Endothelial cell of umbilical vein (primary cell): ENCODE data around the gene MAP4K4. TPM values are rescaled to one million over a fixed set of nuclear protein-coding genes. Genes with fewer than 3 reads are reported as not detected.

Experiments
- BruUV-seq: library from RNA; stranded (reverse); fragments of 400-500 nt; replicated peaks from 2 replicates; lab custom pipeline; 2021; lab: Mats Ljungman, UMichigan
- CTCF ChIA-PET: fragments of 300-600, 350-600 bp; sonication (Branson Sonifier 250); formaldehyde crosslinking; loops from one replicate; lab custom pipeline; 2021; ENCODE audit warnings: antibody characterized with exemption, inconsistent platforms; lab: Charles Lee
- POLR2A ChIA-PET: fragments of 300-600, 350-600 bp; sonication (Branson Sonifier 250); formaldehyde crosslinking; loops from one replicate; lab custom pipeline; 2021; ENCODE audit warnings: antibody characterized with exemption, inconsistent platforms; lab: Charles Lee
- DNase-seq: peaks from one replicate; pipeline ENCODE4 v3.0.0-alpha.2; 2011; ENCODE audit warnings: low read depth, low spot score
- FAIRE-seq: peaks from 2 replicates; lab custom pipeline; 2011; peaks lifted over from hg19 to GRCh38; lab: Jason Lieb, UNC
- H2AFZ ChIP-seq: 2 replicates; pipeline ENCODE4 v1.6.0; 2012; ENCODE audit warnings: low read depth, low read length, control low read depth, inconsistent platforms
- H3K27ac ChIP-seq: 2 replicates; pipeline ENCODE4 v1.5.1; 2011; ENCODE audit warnings: low read depth, mild to moderate bottlenecking, control low read depth, low read length, moderate library complexity; ENCODE audit not compliant: insufficient read depth
- H3K27me3 ChIP-seq, 2 experiments: 2 replicates each; pipeline versions ENCODE4 v1.6.0 to v1.6.1; 2011; ENCODE audit warnings: low read length in 2 of 2, mixed read lengths in 1 of 2; ENCODE audit not compliant: control insufficient read depth in 2 of 2, insufficient read depth in 2 of 2
- H3K36me3 ChIP-seq, 2 experiments: 2 replicates in 1 of 2; 3 replicates in 1 of 2; pipeline ENCODE4 v1.5.1; 2011; ENCODE audit warnings: low read length in 2 of 2, mild to moderate bottlenecking in 1 of 2, moderate library complexity in 1 of 2; ENCODE audit not compliant: control insufficient read depth in 2 of 2, insufficient read depth in 2 of 2; ENCODE audit errors: extremely low read depth in 1 of 2
- H3K4me1 ChIP-seq: 3 replicates; pipeline ENCODE4 v1.5.1; 2011; ENCODE audit warnings: mild to moderate bottlenecking, low read length; ENCODE audit not compliant: control insufficient read depth, insufficient read depth; ENCODE audit errors: extremely low read depth
- H3K4me2 ChIP-seq: 2 replicates; pipeline ENCODE4 v1.6.1; 2011; ENCODE audit warnings: low read length, control low read depth, mixed read lengths; ENCODE audit not compliant: insufficient read depth
- H3K4me3 ChIP-seq, 3 experiments: fragments of 200-600 bp in 1 of 3; sonication (generic), shearing (Covaris generic) in 1 of 3; replicated peaks in 1 of 3; 2 replicates each; pipeline ENCODE4 v1.5.1; 2011 to 2016; ENCODE audit warnings: control low read depth in 3 of 3, low read length in 3 of 3, mild to moderate bottlenecking in 2 of 3, inconsistent platforms in 1 of 3, low read depth in 1 of 3, moderate library complexity in 1 of 3; ENCODE audit not compliant: insufficient read depth in 1 of 3
- H3K79me2 ChIP-seq: 2 replicates; pipeline ENCODE4 v1.6.0; 2012; ENCODE audit warnings: low read length, inconsistent platforms; ENCODE audit not compliant: control insufficient read depth, insufficient read depth
- H3K9ac ChIP-seq: replicated peaks from 2 replicates; pipeline ENCODE3; 2011; ENCODE audit warnings: low read length, control low read depth; ENCODE audit not compliant: insufficient read depth; ENCODE audit errors: extremely low read depth
- H3K9me1 ChIP-seq: replicated peaks from 3 replicates; pipeline ENCODE4 v1.6.0; 2011; ENCODE audit warnings: mild to moderate bottlenecking, low read length; ENCODE audit not compliant: control insufficient read depth, insufficient read depth; ENCODE audit errors: extremely low read depth
- H3K9me3 ChIP-seq: replicated peaks from 2 replicates; pipeline ENCODE4 v1.5.1; 2012; ENCODE audit warnings: low read length, inconsistent platforms; ENCODE audit not compliant: control insufficient read depth, insufficient read depth
- H4K20me1 ChIP-seq: replicated peaks from 2 replicates; pipeline ENCODE3; 2011; ENCODE audit warnings: mild to moderate bottlenecking, low read length; ENCODE audit not compliant: control insufficient read depth, insufficient read depth; ENCODE audit errors: extremely low read depth
- EZH2 ChIP-seq: IDR thresholded peaks from 2 replicates; pipeline ENCODE4 v1.6.1; 2012; ENCODE audit warnings: borderline replicate concordance, low read depth, mild to moderate bottlenecking, moderate library complexity, low read length, inconsistent platforms; ENCODE audit not compliant: severe bottlenecking
- FOS ChIP-seq: IDR thresholded peaks from 2 replicates; pipeline ENCODE4 v1.6.1; 2011; ENCODE audit warnings: mild to moderate bottlenecking, low read length, moderate library complexity, borderline replicate concordance; ENCODE audit not compliant: insufficient read depth
- GATA2 ChIP-seq: IDR thresholded peaks from 2 replicates; pipeline ENCODE4 v1.7.0; 2011; ENCODE audit warnings: low read depth, mild to moderate bottlenecking, moderate library complexity, mixed read lengths, low read length; ENCODE audit not compliant: insufficient read length, insufficient read depth
- JUN ChIP-seq: IDR thresholded peaks from 2 replicates; pipeline ENCODE4 v1.6.1; 2011; ENCODE audit warnings: borderline replicate concordance, low read depth; ENCODE audit not compliant: insufficient read length, insufficient read depth
- MYC ChIP-seq: IDR thresholded peaks from one replicate; pipeline ENCODE4 v1.6.1; 2011; ENCODE audit warnings: mild to moderate bottlenecking, low read depth, low read length
- POLR2A ChIP-seq: IDR thresholded peaks from 2 replicates; pipeline ENCODE4 v1.6.1; 2012; ENCODE audit warnings: low read depth, mild to moderate bottlenecking, control low read depth, low read length
- POLR2AphosphoS5 ChIP-seq: IDR thresholded peaks from 2 replicates; pipeline ENCODE4 v1.6.1; 2012; ENCODE audit warnings: low read depth, mild to moderate bottlenecking, control low read depth, low read length, moderate library complexity; ENCODE audit not compliant: insufficient read depth
- dilution Hi-C: fragments of 300-500 bp; cut with MboI; formaldehyde crosslinking; loops from one replicate; pipeline ENCODE4 v1.15.0; 2019; ENCODE audit warnings: low sequenced_read_pairs; ENCODE audit not compliant: extremely low pct_ligation_motif_present
- intact Hi-C: fragments of 100-400 bp; cut with micrococcal nuclease; formaldehyde crosslinking; loops from one replicate; pipeline ENCODE4 v1.10.0; 2022
- polyA plus RNA-seq, 4 experiments: library from polyadenylated mRNA; depleted of rRNA in 3 of 4; stranded (reverse) in 3 of 4; unstranded in 1 of 4; fragments of >200 nt; gene quantifications; 2 replicates each; pipeline versions ENCODE4 v1.2.1 to v1.2.3, GENCODE V29; 2011 to 2012; ENCODE audit warnings: missing spikeins in 1 of 4
- total RNA-seq: library from RNA; stranded (reverse); gene quantifications from 2 replicates; pipeline ENCODE4 v1.2.3, GENCODE V29; 2021
- TF ChIP-seq, protein P1 (sequence below): IDR thresholded peaks from 2 replicates; pipeline ENCODE4 v1.6.1; 2011; ENCODE audit not compliant: insufficient read depth, insufficient read length
- TF ChIP-seq, protein P2 (sequence below), 2 donors: IDR thresholded peaks; 1 replicate in 1 of 2; 2 replicates in 1 of 2; pipeline ENCODE4 v1.5.1; 2011; ENCODE audit warnings: low read length in 2 of 2, mild to moderate bottlenecking in 2 of 2, moderate library complexity in 2 of 2, control low read depth in 1 of 2, inconsistent platforms in 1 of 2, low read depth in 1 of 2; ENCODE audit not compliant: insufficient read depth in 1 of 2; ENCODE audit errors: extremely low read depth in 1 of 2

MAP4K4 gene
- total and polyA plus RNA-seq, 2 donors (not counting 3 experiments of a cell fraction or from before 2014, with no cell fraction given), result 79.4 to 269 TPM

DNA sequence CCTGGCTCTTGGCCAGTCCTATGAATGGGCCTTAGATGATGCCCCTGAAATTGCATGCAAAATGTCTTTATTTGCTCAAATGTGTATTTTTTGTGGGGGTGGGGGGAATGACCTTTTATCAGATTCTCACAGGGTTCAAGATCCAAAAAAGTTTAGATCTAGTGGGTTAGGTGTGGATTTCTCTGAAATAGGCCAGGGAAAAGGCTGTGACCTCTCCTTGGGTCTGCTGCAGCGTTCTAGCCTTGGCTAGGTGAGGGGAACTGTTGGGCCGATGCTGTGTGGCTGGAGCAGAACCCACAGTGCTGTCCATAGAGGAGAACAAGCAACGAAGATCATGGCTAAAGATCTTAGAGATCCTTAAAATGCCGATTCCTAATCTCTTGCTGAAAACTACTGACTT, 163.9 kb downstream of the MAP4K4 start:
- CTCF ChIA-PET, result interaction anchor here (1.6 kb wide), 1 partner anchor 379 kb away, joined by 3 read pairs; no protein-coding TSS in a partner anchor
- peaks cover 22% of the 10 kb centered on the region for H3K4me1 ChIP-seq

More for the DNA sequence above, 163.9 kb downstream of the MAP4K4 start:
- peaks cover 3% of the 10 kb centered on the region for H4K20me1 ChIP-seq
- no TSS peak for BruUV-seq
- intact Hi-C loops (no loop called here), dilution Hi-C loops (no loop called here)
- POLR2A ChIA-PET, result no interaction called here
- no peak overlapping the region for H2AFZ ChIP-seq
- H3K4me2 ChIP-seq, result no peak overlapping the region
- H3K9me1 ChIP-seq, result no peaks in the 10 kb centered on the region
- DNase-seq (no peak), FAIRE-seq (no peak)
- no peak overlapping the region for H3K4me3 ChIP-seq
- H3K9me3 ChIP-seq, result no peaks in the 10 kb centered on the region
- no peak overlapping the region for H3K9ac ChIP-seq
- peaks cover 28 to 39% of the 10 kb centered on the region in 2 experiments for H3K36me3 ChIP-seq
- H3K79me2 ChIP-seq, result peaks cover 23% of the 10 kb centered on the region
- no peaks in the 10 kb centered on the region for H3K27me3 ChIP-seq
- no peak for TF ChIP-seq JUN
- no peak for TF ChIP-seq FOS
- TF ChIP-seq POLR2A, result no peak
- no peak for TF ChIP-seq POLR2AphosphoS5
- TF ChIP-seq, protein P1, sequence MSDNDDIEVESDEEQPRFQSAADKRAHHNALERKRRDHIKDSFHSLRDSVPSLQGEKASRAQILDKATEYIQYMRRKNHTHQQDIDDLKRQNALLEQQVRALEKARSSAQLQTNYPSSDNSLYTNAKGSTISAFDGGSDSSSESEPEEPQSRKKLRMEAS, result no peak
- TF ChIP-seq, protein P2, sequence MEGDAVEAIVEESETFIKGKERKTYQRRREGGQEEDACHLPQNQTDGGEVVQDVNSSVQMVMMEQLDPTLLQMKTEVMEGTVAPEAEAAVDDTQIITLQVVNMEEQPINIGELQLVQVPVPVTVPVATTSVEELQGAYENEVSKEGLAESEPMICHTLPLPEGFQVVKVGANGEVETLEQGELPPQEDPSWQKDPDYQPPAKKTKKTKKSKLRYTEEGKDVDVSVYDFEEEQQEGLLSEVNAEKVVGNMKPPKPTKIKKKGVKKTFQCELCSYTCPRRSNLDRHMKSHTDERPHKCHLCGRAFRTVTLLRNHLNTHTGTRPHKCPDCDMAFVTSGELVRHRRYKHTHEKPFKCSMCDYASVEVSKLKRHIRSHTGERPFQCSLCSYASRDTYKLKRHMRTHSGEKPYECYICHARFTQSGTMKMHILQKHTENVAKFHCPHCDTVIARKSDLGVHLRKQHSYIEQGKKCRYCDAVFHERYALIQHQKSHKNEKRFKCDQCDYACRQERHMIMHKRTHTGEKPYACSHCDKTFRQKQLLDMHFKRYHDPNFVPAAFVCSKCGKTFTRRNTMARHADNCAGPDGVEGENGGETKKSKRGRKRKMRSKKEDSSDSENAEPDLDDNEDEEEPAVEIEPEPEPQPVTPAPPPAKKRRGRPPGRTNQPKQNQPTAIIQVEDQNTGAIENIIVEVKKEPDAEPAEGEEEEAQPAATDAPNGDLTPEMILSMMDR (IDR thresholded peaks at IDR 0.05; ENCODE audit: extremely low read depth in 1 of 2, insufficient read depth in 1 of 2, low read depth in 1 of 2, low read length in 2 of 2), result no peak
- no peak for TF ChIP-seq EZH2
- no peak for TF ChIP-seq GATA2
- TF ChIP-seq MYC, result no peak
- H3K27ac ChIP-seq, result no peak overlapping the region
